Smooth muscle cell of the umbilical artery (primary cell): ENCODE measurements around the gene TGM4. TPM values are rescaled to one million over a fixed set of nuclear protein-coding genes. Genes with fewer than 3 reads are reported as not detected.

Experiments
- total RNA-seq: library from RNA; depleted of rRNA; stranded (reverse); fragments of >200 nt; gene quantifications from 2 replicates; pipeline ENCODE4 v1.2.3, GENCODE V29; 2014

The TGM4 gene
- total RNA-seq, result not detected in 2 replicates

GRCh38 chr3:44874308-44874707, at the start of gene TGM4:
Gene TGM4, plus strand, starts transcription at chr3:44874608. Its CDS starts 71 bp downstream, at chr3:44874679.

DNA sequence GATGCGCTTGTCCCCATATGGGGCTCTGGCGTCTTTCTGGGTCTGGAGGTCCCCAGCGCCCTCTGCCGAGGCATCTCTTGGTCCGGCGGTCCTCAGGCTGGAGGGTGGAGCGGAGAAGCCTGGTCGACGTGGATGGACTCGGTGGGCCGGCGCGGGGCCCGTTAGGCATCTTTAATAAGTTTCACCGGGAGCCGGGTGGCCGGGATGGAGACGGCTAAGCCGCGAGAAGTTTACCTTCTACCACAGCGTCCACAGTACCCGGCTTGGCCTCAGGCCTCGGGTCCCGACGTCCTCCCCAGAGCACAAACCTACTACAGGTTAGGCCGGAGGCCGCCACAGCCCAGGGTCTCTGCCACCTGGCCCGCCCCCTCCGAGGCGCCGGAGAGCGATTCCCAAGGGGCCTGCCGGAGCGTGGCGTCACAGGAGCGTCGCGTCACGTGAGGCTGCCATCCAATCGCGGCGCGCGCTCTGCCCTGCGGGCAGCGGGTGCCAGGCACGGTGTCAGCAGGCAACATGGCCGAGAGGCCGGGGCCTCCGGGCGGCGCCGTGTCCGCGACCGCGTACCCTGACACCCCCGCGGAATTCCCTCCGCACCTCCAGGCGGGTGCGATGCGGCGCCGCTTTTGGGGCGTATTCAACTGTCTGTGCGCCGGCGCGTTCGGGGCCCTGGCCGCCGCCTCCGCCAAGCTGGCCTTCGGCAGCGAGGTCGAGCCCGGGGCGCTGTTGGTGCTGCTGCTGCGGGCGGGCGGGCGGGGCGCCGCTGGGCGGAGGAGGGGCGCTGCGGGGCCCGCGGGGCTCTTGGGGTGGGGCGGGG, 12.8 kb upstream of the TGM4 start, which contains the start of gene TMEM42:
TMEM42 (plus strand) TSS at position 501 of the 814 bp plus-strand sequence; CDS start at position 514, 13 bp downstream.

Other genes with a start within 250 kb of the TGM4 start
- gene ZNF197, start 249.6 kb upstream of the TGM4 start, total RNA-seq, result 19.4 and 21.1 TPM in 2 replicates
- 18.5 and 18.7 TPM in 2 replicates for gene ZNF35, start 225.9 kb upstream of the TGM4 start, total RNA-seq
- 4.9 and 5.9 TPM in 2 replicates for gene ZNF502, start 161.9 kb upstream of the TGM4 start, total RNA-seq
- 5.6 and 7.6 TPM in 2 replicates for gene ZNF501, start 145.0 kb upstream of the TGM4 start, total RNA-seq
- 18.1 and 19.1 TPM in 2 replicates for gene KIAA1143, start 113.0 kb upstream of the TGM4 start, total RNA-seq
- 1.5 and 5.8 TPM in 2 replicates for gene KIF15, start 112.8 kb upstream of the TGM4 start, total RNA-seq
- 7.8 and 14.3 TPM in 2 replicates for gene TMEM42, start 12.7 kb upstream of the TGM4 start, total RNA-seq
- gene ZDHHC3, start 101.6 kb downstream of the TGM4 start, total RNA-seq, result 27.9 and 44.3 TPM in 2 replicates
- gene EXOSC7, start 101.6 kb downstream of the TGM4 start, total RNA-seq, result 43.8 and 65.0 TPM in 2 replicates
- gene CLEC3B, start 151.7 kb downstream of the TGM4 start, total RNA-seq, result not detected in 2 replicates